ENCODE measurements around the gene TGFBR3L.
"Not testable (repeated sequence)": the region's sequence is repeated elsewhere in the genome, so short reads cannot be mapped to it uniquely, and the experiment has no call there.

Gene TGFBR3L

DNA sequence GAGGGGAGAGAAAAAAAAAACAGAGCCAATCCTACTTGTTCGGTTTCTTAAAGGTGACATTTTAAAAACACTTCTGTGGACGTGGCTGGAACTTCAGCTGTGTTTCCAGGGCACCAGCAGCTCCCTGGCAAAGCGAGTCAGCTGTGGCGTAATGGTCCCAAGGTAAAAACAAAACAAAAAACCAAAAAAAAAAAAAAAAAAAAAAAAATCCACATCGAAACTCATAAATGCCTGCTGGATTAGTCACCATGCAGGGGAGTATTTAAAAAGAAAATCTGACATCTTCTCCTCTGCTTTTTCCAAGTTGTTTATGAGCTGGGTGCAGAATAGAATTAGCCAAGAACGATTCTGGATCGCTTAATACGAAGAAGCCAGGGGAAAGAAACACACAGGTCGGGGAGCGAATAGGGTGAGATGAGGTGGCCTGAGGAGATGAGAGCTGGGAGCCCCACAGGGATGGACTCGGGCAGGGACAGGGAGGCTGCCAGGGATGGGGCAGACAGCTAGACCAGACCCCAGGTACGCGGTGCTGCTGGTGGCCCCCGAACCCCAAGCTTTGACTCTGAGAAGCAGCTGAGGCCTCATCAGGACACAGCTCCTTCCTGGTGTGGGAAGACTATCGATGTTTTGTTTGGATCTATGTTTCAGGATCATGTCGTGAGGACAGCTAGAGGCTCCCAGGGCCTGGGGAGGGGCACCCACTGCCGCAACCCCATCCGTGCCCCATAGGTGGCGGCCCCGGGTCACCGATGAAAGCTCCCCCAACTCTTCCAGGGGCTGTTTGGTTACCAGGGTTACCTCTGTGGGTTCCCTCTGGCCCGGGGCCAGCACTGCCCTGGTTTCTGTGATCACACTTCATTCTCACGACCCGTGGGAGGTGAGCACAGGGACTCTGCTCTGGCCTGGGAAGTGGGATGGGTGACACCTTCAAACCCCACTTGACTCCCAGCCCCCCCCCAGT lies 14.4 kb downstream of the TGFBR3L start:
- peak; percentile 44 to 51 for DNase-seq

DNA sequence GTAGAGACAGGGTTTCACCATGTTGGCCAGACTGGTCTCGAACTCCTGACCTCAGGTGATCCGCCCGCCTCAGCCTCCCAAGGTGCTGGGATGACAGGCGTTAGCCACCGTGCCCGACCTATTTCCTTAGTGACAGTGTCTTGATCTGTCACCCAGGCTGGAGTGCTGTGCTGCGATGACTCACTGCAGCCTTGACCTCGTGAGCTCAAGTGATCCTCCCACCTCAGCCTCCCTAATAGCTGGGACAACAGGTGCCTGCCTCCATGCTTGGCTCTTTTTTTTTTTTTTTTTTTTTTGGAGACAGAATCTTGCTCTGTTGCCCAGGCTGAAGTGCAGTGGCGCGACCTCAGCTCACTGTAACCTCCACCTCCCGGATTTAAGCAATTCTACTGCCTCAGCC lies 15.4 kb downstream of the TGFBR3L start:
- not testable (repeated sequence) for DNase-seq

DNA sequence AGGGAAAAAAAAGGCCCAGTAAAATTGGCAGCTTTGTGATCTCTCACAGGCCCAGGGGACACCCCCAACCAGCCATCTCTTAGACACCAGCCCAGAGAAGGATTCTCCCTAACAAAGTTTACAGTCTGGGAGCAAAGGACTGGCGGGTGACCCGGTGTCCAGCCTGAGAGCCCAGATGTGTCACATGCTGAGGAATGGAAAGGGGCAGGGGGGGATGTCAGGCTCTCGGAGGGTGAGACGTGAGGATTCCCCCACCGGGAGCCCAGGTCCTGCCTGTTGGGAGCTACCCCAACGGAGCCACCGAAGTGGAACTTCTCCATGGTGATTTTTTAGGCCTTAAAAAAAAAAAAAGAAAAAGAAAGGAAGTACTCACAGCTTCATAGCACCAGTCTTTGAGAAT lies 16.1 kb downstream of the TGFBR3L start:
- DNase-seq: no peak

DNA sequence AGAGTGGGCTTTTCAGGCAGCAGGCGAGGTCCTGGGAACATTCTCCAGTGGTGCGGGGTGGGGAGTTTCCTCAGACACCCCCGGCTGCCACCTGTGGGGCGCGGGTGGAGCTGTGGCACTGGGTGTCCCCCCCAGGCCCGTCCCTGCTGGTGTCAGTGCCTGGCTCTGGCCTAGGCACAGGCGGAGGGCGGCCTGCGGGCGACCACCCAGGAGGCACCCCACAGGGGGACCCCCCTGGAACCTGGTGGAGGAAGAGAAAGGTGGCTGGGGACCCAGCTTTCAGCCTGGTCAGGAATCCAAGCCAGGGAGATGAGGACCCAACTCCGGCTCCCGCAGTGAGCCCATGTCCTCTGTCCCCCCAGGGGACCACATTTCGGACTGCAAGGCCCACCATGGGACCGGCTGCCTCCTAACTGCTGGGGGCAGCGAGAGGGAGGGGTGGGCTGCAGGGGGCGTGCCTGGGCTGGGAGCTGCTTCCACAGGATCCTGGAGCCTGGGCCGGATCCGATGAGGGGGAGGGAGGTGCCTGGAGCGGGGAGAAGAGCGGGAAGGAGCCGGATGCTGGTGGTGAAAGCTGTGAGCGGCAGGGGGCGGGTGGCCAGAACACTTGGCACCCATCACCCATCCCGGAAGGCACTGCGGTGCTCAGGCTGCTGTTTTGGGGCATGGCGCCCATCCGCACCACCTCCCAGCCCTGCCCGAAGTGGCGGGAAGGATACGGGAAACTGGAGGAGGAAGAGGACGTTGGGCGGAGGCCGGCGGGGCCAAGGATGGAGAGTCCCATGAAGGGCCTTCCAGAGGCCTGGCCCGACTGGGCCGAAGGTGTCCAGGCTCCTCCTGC lies 16.8 kb downstream of the TGFBR3L start:
- no peak for DNase-seq

DNA sequence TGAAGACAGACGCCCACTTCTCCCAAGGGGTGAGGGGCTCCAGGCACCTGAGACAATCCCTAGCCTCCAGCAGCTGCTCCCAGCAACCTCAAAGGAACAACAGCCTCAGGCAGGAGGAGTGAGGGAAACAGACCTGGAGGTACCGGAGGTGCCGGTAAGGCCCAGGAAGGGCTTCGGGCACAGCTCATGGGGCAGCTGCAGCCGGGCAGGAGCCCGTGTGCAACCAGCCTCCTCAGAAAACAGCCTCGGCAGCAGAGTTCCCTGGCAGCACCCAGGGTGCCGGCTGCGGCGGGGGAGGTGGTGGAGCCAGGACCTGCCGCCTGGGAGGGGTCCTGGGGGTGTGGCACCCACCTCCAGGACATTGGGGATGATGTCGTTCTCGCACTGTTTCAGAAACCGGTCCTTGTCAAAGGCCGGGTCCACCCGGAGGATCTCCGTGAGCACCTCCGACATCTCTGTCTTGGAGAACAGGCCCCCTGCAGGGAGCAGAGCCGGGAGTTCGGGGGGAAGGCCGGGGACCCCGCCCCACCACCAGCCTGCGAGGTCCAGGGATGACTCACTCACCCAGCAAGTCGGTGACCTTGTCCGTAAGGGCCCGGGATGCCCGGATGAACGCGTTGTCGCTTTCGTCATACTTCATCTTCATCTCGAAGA lies 17.8 kb downstream of the TGFBR3L start:
- DNase-seq: no peak

DNA sequence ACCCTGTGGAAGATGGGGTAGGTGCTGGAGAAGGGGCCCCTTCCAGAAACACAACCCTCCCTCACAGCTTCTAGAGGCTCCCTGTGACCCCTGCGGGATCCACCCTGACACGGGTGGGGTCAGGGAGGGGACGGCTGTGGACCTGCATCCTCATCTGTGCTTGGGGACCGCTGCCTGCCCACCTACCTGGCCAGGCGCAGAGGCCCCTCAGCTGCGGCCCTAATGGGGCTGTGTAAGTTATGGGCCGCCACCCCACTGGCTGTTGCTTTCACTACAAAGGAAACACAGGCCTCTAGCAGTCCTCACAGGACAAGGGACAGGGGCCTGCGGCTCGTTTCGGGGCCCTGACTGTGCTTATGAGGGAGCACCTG lies 18.3 kb downstream of the TGFBR3L start:
- no peak for DNase-seq

DNA sequence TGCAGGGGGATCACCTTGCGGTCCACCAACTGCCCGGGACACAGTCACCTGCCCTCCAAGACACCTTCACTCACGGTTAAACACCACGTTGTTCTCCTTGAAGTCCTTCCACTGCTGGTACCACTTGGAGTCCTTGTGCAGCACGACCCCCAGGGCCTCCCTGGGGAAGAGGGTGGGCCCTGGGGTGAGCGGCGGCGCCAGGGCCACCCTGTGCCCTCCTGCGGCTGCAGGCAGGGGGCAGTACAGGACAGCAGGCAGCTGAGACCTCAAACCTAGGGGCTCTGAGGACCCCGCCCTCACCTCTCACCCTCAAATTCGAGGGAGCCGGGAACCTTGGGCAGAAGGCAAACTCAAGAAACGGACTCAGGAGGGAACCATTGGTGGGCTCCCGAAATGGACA lies 18.8 kb downstream of the TGFBR3L start:
- DNase-seq: no peak

DNA sequence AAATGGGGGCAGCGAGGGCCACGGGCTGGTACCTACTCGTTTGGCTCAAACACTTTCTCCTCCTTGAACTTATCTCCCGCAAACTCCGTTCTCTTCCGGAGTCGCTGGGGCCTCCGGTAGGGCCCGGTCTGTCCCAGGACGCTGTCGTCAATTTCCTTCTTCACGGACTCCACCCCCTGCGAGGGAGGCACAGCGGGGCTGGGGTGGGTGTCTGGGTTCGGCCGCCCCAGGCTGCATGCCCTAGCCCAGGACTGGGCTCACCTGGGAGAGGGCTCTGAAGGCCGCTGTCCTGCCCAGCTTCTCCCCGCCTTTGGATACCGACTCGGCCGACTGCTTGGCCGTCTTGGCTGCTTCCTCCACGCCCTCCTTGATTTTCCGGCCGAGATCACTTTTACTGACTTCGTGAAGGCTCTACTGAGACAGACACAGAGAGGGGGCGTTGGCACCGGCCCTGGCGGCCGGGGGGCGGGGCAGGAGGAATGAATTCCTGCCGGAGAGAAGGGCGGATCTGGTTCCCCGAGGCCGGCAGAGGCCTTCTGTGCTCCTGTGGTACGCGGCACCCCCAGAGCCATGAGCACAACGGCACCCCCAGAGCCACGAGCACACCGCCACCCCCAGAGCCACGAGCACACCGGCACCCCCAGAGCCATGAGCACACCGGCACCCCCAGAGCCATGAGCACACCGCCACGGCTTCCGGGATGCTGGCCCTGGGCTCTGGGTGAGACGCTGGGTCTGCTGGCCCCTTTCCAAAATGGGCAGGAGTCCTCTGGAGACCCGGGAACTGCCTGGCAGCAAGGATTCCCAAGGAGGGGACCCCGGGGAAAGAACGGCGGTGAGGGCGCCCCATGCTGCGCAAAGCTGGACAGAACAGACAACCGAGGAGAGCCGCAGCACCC lies 19.4 kb downstream of the TGFBR3L start:
- no peak for DNase-seq

DNA sequence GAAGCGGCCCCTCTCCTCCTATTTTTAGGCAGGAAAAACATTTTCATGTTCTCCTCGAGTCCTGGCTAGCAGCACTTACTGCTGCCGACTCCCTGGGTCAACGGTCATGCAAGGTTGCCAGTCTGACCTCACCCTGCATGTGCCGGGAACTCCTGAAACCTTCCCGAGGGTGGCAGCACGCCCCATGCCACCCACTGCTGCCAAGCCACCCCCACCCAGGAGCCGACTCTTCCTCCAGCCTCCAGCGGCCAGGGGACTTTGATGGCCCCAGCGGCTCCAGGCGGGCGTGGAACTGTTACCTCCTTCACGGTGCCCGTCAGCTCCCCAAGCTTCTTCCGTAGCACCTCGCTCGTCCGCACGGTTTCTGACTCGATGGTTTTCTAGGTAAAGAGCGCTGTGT lies 20.1 kb downstream of the TGFBR3L start:
- no peak for DNase-seq

DNA sequence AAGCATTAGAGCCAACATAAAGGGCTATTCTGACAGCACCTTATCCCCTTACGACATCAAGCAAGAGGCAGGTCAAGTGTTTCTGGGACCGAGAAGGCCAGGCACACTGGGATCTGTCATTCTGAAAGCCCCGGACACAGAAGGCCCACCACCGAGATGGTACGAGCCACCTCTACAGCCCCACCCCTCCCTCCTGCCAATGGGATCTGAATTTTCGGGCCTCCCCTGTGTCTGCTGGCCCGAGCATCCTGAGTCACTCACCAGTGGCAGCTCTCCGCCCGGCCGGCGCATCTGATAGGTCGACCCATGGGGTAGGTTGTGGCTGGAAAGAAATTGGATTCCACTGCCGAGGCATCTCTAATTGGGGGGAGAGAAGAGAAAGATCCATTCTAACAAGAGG lies 26.2 kb downstream of the TGFBR3L start:
- DNase-seq: no peak

DNA sequence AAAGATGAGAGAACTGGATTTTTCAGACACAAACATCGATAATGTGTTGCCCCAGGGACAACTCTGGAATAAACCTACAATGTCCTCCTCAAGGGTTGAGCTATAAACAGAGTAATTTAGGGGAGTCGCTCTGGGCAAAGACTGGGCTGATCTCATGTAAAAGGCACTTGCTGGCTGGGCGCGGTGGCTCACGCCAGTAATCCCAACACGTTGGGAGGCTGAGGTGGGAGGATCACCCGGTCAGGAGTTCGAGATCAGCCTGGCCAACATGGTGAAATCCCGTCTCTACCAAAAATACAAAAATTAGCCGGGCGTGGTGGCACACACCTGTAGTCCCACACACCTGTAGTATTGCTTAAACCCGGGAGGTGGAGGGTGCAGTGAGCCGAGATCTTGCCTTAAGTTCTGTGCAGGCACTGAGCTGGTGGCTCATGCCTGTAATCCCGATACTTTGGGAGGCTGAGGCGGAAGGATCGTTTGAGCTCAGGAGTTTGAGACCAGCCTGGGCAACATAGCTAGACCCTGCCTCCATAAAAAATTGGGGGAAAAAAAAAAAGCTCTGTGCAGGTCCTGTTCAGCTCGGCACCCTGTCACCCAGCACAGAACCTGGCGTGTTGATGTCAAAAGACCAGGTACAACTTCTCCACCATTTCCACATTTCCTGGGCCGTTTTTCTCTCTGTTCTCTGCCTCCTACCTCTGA lies 27.4 kb downstream of the TGFBR3L start:
- DNase-seq: no peak

DNA sequence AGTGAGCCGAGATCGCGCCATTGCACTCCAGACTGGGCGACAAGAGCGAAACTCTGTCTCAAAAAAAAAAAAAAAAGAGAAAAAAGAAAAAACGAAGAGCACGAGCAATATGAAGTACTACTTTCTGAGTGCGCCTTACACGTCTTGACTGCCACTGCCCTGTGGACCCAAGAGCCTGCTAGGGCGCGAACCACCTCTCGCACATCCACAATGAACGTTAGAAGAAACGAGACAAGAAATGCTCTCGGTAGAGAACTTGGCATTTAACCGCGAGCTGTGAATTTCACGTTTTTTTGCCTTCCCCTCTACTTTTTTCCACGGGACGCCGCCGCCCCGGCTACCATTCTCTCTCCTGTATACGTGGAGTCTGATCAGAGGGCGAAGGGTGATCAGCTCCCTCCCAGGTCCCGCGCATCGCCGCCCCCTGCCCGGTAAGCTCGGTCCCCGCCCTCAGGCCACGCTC lies 28.4 kb downstream of the TGFBR3L start:
- no peak for DNase-seq

DNA sequence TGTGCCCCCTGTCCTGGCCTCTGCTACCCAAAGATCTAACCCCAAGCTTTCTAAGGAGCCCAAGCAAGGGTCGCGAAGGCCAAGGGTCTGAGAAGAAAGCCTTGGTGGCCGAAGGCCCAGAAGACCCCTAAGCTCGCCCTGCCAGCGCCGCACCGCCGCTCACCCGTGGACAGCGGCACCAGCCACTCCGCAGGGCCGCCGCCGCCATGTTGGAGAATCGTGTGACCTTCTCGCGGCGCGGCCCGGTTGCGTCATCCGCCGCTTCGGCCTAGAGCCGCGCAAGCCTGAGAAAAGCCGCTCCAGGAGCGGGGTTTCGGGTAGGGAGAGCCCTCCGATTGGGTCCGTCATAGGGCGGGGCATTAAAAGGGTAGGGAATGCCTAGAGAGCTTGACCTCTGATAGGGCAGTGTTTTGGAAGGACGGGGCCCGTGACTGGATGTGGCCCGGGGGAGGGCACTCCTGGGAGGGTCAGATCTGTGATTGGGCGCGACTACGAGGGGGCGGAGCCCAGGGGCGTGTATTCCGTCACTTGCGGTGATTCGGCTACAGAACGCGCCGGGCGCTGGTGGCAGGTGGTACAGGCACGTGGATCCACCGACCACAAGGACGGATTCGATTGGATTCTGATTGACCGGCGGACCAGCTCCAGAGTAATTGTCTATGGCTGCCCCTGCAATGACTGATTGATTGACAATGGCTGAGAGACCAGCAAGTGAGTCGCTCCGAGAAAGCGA lies 29.0 kb downstream of the TGFBR3L start, which contains the start of gene TIMM44:
Gene TIMM44, minus strand, starts transcription at position 223 of the 733 bp plus-strand sequence. Its CDS starts 15 bp downstream, at position 208.
- peak; percentile 95 to 97 for DNase-seq

DNA sequence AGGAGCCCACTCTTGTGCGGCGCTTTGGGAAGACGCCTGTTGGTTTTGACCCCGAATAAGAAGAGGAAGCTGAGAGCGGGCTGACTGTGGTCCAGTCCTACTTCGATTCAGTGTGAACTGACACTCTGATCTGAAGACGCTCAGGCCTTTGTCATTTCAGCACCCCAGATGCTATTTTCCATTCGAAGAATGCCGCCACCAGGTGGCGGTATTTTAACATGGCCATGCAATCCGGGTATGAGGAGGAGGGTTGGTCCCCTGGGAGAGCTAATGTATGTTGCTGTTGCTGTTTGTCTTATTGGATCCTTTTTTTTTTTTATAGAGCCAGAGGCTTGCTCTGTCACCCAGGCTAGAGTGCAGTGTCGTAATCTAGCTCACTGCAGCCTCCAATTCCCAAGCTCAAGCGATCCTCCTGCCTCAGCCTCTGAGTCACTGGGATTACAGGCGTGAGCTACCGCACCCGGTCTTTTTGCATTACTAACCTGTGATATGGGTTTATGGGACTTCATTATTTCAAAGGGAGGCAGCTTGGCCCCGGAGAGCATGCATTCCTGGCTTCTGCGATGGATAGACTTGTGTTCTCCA lies 29.6 kb downstream of the TGFBR3L start:
- DNase-seq: peak; percentile 87 to 88

DNA sequence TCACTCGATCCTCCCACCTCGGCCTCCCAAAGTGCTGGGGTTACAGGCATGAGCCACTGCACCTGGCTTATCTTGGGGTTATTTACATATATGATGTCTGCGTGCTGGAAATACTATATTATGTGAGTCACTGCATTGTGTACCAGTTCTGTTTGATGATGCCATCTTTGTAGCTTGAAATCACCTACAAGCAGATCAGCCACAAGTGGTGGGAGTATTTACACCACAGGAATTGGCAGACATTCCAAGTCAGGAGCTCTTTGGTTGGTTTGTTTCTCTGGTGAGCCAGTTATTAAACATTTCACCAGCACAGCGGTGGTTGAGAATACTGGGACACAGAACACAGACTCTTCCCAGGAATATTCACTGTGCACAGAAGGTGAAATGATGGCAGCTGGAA lies 33.3 kb downstream of the TGFBR3L start:
- no peak for DNase-seq

DNA sequence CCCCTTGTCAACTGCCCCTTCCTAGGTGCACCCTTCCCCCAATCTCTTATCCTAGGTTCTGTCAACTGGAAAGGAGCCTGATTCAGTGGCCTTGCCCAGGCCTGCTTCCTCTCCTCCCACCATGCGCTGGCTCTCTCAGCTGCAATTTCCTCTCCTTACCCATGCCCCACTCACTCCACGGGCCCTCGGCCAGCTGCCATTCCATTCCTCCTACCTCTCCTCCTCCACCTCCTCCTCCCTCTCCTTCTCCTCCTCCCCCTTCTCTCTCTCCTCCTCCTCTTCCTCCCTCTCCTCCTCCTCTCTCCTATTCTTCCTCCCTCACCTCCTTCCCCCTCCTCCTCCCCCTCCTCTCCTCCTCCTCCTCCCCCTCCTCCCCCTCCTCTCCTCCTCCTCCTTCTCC lies 38.4 kb downstream of the TGFBR3L start:
- no peak for DNase-seq

DNA sequence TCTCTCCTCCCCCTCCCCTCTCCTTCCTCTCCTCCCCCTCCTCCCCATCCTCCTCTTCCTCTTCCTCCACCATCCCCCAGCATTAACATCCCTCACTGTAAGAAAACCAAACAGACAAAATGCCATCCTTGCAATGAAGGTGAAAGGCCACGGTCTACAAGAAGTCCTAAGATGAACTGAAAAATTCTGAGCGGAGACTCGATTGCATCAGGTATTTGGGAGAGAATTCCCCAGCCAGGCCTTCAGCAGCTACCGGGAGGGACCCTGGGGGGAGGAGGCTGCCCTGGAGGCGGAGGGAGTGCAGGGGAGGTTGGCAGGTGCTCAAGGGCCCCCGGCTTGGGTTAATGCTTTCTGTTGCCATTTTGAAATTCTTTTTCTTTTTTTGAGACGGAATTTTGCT lies 38.9 kb downstream of the TGFBR3L start:
- no peak for DNase-seq

DNA sequence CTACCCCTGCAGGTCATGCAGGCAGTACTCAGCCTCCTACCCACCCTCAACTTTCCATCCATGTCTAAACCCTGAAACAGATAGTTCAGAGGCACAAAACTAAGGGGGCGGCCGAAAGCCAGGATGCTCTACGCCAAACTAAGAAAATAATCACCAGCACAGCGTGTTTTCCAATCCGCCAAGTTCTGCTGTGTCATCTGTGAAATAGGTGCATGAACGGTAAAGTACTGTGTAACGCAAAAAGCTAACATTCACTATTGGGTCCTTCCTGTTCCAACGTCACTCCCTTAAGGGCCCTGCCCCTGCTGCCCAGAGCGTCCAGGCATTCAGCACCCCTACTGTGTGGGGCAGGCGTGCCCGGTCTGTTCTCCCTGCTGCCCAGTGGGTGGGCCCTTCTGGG lies 41.1 kb downstream of the TGFBR3L start:
- DNase-seq: no peak

DNA sequence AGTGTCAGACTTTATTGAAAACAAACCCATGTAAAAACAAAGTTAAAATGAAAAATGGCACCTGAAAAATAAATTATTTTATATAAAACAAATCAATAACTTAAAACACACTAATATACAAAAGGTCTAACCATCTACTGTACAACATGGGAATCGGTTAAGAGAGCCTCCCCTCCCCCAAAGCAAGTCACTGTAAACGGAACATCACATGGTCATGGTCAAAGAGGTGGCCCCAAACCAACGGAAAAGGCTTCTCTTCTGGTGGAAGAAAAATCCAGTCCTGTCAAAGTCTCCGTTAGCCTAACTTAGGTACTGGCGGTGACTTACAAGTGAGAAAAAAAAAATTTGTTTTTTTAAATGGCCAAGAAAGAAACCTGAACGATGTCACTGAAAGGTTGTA lies 44.6 kb downstream of the TGFBR3L start:
- no peak for DNase-seq

DNA sequence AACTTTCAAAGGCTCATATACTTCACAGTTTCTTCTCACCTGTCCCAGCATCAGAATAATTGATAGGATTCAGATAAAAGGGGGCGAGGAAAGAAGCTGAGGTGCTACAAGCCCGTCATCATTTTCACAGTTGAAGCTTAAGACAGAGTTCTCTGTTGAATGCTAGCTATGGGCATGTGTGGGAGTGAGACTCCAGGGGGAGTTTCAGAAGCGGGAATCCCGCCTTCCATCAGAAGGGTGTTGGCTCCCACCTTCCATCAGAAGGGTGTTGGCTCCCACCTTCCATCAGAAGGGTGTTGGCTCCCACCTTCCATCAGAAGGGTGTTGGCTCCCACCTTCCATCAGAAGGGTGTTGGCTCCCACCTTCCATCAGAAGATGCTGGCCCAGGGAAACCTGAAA lies 46.5 kb downstream of the TGFBR3L start:
- not testable (repeated sequence) for DNase-seq
